HAP-1 (cell line): ENCODE data around the gene RHOF.
"Not testable (repeated sequence)": the region's sequence is repeated elsewhere in the genome, so short reads cannot be mapped to it uniquely, and the experiment has no call there.

Source experiments
- DNase-seq, 2 experiments: peaks; one replicate each; pipeline ENCODE4 v3.0.0-alpha.2; 2016 to 2020; ENCODE audit warnings: low spot score in 2 of 2
- H3K27me3 ChIP-seq: fragments of 250-450 bp; sonication (Bioruptor Pico); 2 replicates; pipeline ENCODE4 v1.5.1; 2020; ENCODE audit warnings: low read depth, mild to moderate bottlenecking, moderate library complexity
- H3K36me3 ChIP-seq: fragments of 250-450 bp; sonication (Bioruptor Pico); replicated peaks from 2 replicates; pipeline ENCODE4 v1.5.1; 2020; ENCODE audit warnings: mild to moderate bottlenecking
- H3K4me1 ChIP-seq: fragments of 250-450 bp; sonication (Bioruptor Pico); 2 replicates; pipeline ENCODE4 v1.5.1; 2020; ENCODE audit warnings: mild to moderate bottlenecking
- H3K4me3 ChIP-seq: fragments of 250-450 bp; sonication (Bioruptor Pico); 2 replicates; pipeline ENCODE4 v1.5.1; 2020; ENCODE audit warnings: mild to moderate bottlenecking, moderate library complexity
- H3K9me3 ChIP-seq: fragments of 250-450 bp; sonication (Bioruptor Pico); 2 replicates; pipeline ENCODE4 v1.5.1; 2020; ENCODE audit warnings: mild to moderate bottlenecking, moderate library complexity
- in situ Hi-C: fragments of 300-500 bp; cut with MboI; formaldehyde crosslinking; loops from 3 replicates; pipeline ENCODE4 v1.14.3; 2020; ENCODE audit warnings: low sequenced_read_pairs, inconsistent platforms, mixed read lengths

RHOF gene

GRCh38 chr12:121753844-121754264, 39.6 kb downstream of the RHOF start:
- H3K36me3 ChIP-seq, result peaks cover 12% of the 10 kb centered on the region
- no peaks in the 10 kb centered on the region for H3K27me3 ChIP-seq
- no peaks in the 10 kb centered on the region for H3K4me1 ChIP-seq
- no peaks in the 10 kb centered on the region for H3K9me3 ChIP-seq
- no peak overlapping the region for H3K4me3 ChIP-seq
- in situ Hi-C loops, result no loop called here
- no peak for DNase-seq

- no peak overlapping the region for H3K4me3 ChIP-seq
- H3K4me1 ChIP-seq, result no peaks in the 10 kb centered on the region
- H3K27me3 ChIP-seq, result no peaks in the 10 kb centered on the region
- in situ Hi-C loops, result no loop called here
- H3K36me3 ChIP-seq, result peaks cover 15% of the 10 kb centered on the region
- H3K9me3 ChIP-seq, result no peaks in the 10 kb centered on the region
- no peak for DNase-seq
Observed at GRCh38 chr12:121751749-121752351, 41.6 kb downstream of the RHOF start.

DNA sequence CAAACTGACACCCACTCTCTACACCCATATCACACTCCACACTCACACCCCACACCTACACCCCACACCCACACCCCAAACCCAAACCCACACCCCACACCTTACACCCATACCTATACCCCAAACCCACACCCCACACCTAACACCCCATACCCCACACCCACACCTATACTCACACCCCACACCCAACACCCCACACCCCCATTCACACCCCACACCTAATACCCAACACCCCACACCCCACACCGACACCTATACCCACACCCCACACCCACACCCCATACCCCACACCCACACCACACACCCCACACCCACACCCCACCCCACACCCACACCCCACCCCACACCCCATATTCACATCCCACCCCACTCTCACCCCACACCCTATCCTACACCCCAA, 42.5 kb downstream of the RHOF start:
- Histone ChIP-seq H3K36me3 (peaks cover 15% of the 10 kb centered on the region), H3K4me1 (no peaks in the 10 kb centered on the region), H3K9me3 (no peaks in the 10 kb centered on the region), H3K4me3 (no peak overlapping the region), H3K27me3 (no peaks in the 10 kb centered on the region)
- no peak for DNase-seq
- in situ Hi-C loops, result no loop called here

- Histone ChIP-seq H3K4me3 (no peak overlapping the region), H3K9me3 (no peaks in the 10 kb centered on the region), H3K4me1 (no peaks in the 10 kb centered on the region), H3K36me3 (peaks cover 15% of the 10 kb centered on the region), H3K27me3 (no peaks in the 10 kb centered on the region)
- in situ Hi-C loops, result no loop called here
- no peak for DNase-seq
Observed at GRCh38 chr12:121750507-121750955, 43.0 kb downstream of the RHOF start.

- Histone ChIP-seq H3K27me3 (no peaks in the 10 kb centered on the region), H3K9me3 (no peaks in the 10 kb centered on the region), H3K36me3 (peaks cover 15% of the 10 kb centered on the region), H3K4me3 (no peak overlapping the region), H3K4me1 (no peaks in the 10 kb centered on the region)
- in situ Hi-C loops, result no loop called here
- DNase-seq, result no peak
Observed at GRCh38 chr12:121749267-121749666, 44.2 kb downstream of the RHOF start.

- H3K4me3 ChIP-seq, result no peak overlapping the region
- H3K36me3 ChIP-seq, result peaks cover 15% of the 10 kb centered on the region
- no peaks in the 10 kb centered on the region for H3K9me3 ChIP-seq
- no peak for DNase-seq
- no peaks in the 10 kb centered on the region for H3K27me3 ChIP-seq
- H3K4me1 ChIP-seq, result no peaks in the 10 kb centered on the region
- in situ Hi-C loops, result no loop called here
Observed at GRCh38 chr12:121748571-121749265, 44.8 kb downstream of the RHOF start.

DNA sequence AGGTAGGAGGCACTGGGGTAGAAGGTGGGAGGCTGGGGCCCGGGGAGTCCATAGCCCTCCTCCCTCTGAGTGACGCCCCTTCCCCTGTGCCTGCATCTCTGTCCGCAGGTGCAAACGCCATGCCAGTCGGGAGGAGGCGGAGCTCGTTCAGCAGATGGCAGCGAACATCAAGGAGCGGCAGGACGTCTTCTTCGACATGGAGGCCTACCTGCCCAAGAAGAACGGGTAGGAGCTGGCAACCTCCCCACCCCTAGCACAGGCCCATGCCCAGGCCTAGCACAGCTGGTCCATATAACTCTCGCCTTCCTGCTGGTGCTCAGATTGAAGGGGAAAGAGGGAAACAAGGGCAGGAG, 45.3 kb downstream of the RHOF start:
- in situ Hi-C loops, result no loop called here
- Histone ChIP-seq H3K9me3 (no peaks in the 10 kb centered on the region), H3K4me3 (no peak overlapping the region), H3K36me3 (peaks cover 15% of the 10 kb centered on the region), H3K4me1 (no peaks in the 10 kb centered on the region), H3K27me3 (no peaks in the 10 kb centered on the region)
- DNase-seq, result peak in 1 of 2 experiments; percentile 17

DNA sequence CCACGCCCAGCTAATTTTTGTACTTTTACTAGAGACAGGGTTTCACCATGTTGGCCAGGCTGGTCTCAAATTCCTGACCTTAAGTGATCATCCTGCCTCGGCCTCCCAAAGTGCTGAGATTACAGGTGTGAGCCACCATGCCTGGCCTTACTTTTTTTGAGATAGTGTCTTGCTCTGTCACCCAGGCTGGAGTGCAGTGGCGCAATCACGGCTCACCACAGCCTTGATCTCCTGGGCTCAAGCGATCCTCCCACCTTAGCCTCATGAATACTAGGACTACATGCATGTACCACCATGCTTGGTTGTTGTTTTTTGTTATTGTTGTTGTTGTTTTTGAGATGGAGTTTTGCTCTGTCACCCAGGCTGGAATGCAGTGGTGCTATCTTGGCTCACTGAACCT, 47.9 kb downstream of the RHOF start:
- H3K9me3 ChIP-seq, H3K27me3 ChIP-seq, H3K4me3 ChIP-seq, H3K4me1 ChIP-seq, in situ Hi-C loops, DNase-seq: not testable (repeated sequence)
- H3K36me3 ChIP-seq, result peaks cover 10% of the 10 kb centered on the region

DNA sequence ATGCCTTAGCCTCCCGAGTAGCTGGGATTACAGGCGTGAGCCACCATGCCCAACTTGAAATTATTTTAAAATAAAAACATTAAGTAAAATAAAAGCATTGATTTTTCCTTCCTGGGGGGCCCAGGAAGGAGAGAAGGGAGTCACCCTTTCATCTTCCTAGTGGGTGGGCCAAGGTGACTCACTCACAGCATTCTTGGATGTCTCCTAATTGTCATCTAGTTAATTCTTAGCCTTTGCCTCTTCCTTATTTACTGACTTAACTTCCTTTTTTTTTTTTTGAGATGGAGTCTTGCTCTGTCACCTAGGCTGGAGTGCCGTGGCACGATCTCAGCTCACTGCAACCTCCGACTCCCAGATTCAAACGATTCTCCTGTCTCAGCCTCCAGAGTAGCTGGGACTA, 51.7 kb downstream of the RHOF start:
- no peak overlapping the region for H3K4me3 ChIP-seq
- DNase-seq, result no peak
- in situ Hi-C loops, result no loop called here
- H3K9me3 ChIP-seq, result no peaks in the 10 kb centered on the region
- no peaks in the 10 kb centered on the region; the same call in 1 of the 2 replicates for H3K36me3 ChIP-seq
- no peaks in the 10 kb centered on the region for H3K27me3 ChIP-seq
- no peaks in the 10 kb centered on the region for H3K4me1 ChIP-seq

DNA sequence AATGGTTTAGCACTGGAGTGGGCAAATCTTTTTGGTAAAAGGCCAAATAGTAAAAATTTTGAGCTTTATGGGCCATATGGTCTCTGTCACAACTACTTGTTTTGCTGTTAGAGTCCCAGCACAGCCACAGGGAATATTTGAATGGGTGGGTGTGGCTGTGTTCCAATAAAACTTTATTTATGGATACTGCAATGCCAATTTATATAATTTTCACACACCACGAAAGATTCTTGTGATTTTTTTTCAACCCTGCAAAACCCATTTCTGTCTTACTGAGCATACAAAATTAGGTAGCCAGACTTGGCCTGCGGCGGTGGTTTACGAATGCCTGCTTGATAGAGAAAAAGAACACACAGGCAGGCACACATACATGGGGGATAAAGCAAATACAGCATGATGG, 52.6 kb downstream of the RHOF start:
- no peak for DNase-seq
- H3K4me1 ChIP-seq, result no peaks in the 10 kb centered on the region
- H3K27me3 ChIP-seq, result no peaks in the 10 kb centered on the region
- no peaks in the 10 kb centered on the region; the same call in 1 of the 2 replicates for H3K36me3 ChIP-seq
- no peak overlapping the region for H3K4me3 ChIP-seq
- in situ Hi-C loops, result no loop called here
- H3K9me3 ChIP-seq, result no peaks in the 10 kb centered on the region

- no peaks in the 10 kb centered on the region for H3K36me3 ChIP-seq
- no peaks in the 10 kb centered on the region for H3K27me3 ChIP-seq
- no peaks in the 10 kb centered on the region for H3K9me3 ChIP-seq
- DNase-seq, result no peak
- H3K4me3 ChIP-seq, result no peak overlapping the region
- no peaks in the 10 kb centered on the region for H3K4me1 ChIP-seq
- in situ Hi-C loops, result no loop called here
Observed at GRCh38 chr12:121738340-121738858, 55.1 kb downstream of the RHOF start.

DNA sequence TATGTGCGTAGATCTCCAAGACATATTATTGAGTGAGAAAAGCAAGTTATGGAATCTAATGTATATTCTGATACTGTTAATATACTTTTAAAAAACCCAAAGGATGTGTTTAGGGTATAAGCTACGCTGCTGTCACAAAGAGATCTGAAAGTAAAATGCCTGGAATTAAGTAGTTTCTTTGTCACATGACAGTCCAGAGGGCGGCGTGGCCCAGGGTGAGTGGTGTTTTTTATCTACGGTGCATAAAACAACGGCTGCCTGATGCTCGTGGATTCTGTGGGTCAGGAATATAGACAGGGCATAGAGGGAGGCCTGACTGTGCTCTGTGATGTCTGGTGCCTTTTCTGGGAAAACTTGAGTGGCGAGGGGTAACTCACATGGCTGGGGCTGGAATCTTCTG, 59.6 kb downstream of the RHOF start:
- Histone ChIP-seq H3K36me3 (no peaks in the 10 kb centered on the region), H3K9me3 (no peaks in the 10 kb centered on the region), H3K4me3 (no peak overlapping the region), H3K4me1 (no peaks in the 10 kb centered on the region), H3K27me3 (no peaks in the 10 kb centered on the region)
- no peak for DNase-seq
- in situ Hi-C loops, result no loop called here

DNA sequence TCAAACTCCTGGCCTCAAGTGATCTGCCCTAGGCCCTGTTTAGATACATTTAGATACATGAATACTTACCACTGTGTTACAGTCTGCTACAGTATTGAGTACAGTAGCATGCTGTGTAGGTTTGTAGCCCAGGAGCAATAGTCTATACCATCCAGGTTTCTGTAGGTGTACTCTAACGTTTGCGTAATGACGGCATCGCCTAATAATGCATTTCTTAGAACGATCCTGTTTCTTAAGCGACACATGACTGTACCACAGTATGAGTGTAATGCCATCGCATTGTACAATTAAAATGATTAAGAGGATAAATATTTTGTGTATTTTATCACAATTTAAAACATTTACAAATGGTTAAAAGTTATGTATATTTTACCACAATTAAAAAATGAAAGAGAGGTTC, 62.0 kb downstream of the RHOF start:
- H3K4me1 ChIP-seq, result no peaks in the 10 kb centered on the region
- H3K36me3 ChIP-seq, result no peaks in the 10 kb centered on the region
- in situ Hi-C loops, result no loop called here

DNA sequence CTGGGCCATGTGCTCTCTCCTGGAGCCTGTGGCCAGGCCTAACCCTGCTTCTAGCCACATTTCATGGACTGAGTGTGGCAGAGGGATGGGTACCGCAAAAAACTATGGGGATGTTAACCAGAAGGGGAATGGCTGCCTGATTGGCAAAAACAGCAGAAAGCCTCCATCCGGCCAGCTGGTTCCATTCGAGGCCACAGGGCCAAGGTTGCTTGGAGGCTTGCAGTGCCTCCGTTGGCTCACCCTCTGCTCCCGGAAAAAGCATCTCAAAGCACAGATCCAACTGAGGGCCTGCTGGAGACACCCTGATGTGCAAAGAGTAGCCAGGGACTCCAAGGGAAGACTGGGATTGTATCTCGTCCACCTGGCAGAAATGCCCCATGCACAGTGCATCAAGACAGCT, 64.5 kb downstream of the RHOF start:
- no peak overlapping the region for H3K4me3 ChIP-seq

More for the DNA sequence above, 62.0 kb downstream of the RHOF start:
- no peaks in the 10 kb centered on the region for H3K9me3 ChIP-seq
- no peaks in the 10 kb centered on the region for H3K27me3 ChIP-seq
- no peak for DNase-seq
- no peak overlapping the region for H3K4me3 ChIP-seq

More for the DNA sequence above, 64.5 kb downstream of the RHOF start:
- H3K9me3 ChIP-seq, result no peaks in the 10 kb centered on the region
- H3K4me1 ChIP-seq, result no peaks in the 10 kb centered on the region; the same call in 1 of the 2 replicates
- no peaks in the 10 kb centered on the region for H3K27me3 ChIP-seq
- no peak for DNase-seq
- in situ Hi-C loops, result no loop called here
- no peaks in the 10 kb centered on the region; the same call in 1 of the 2 replicates for H3K36me3 ChIP-seq
